Measurements from ENCODE around the gene RABL2A. TPM values are rescaled to one million over a fixed set of nuclear protein-coding genes. Genes with fewer than 3 reads are reported as not detected.
"Not testable (repeated sequence)": the region's sequence is repeated elsewhere in the genome, so short reads cannot be mapped to it uniquely, and the experiment has no call there.

The RABL2A gene
- total RNA-seq, 1 experiment from 2014 or later = 14.3 TPM

GRCh38 chr2:113606036-113606435, 21.0 kb upstream of the RABL2A start:
- RAD21 ChIA-PET (ENCODE audit: low non-redundant PET in 1 of 2, low total read pairs in 2 of 2, uncharacterized antibody in 2 of 2, unreplicated experiment in 2 of 2); H4K20me1 ChIP-seq (ENCODE audit: insufficient read depth); ATAC-seq; CTCF ChIA-PET; H3K36me3 ChIP-seq (ENCODE audit: control insufficient read depth in 1 of 2, insufficient read depth in 2 of 2, low read length in 2 of 2); H2AFZ ChIP-seq (ENCODE audit: low read depth, low read length, poor library complexity, severe bottlenecking); H3K4me1 ChIP-seq (ENCODE audit: control insufficient read depth in 1 of 2, insufficient read depth in 2 of 2, low read length in 2 of 2); intact Hi-C loops (cut with micrococcal nuclease); H3K4me3 ChIP-seq (replicated peaks in 1 of 2; ENCODE audit: low read depth in 1 of 2, low read length in 2 of 2); H3K27me3 ChIP-seq (ENCODE audit: insufficient read depth, low read length); POLR2A ChIA-PET; BruUV-seq (replicated peaks); DNase-seq (ENCODE audit: low read depth, low spot score); H3K9ac ChIP-seq (ENCODE audit: low read length); H3K27ac ChIP-seq (ENCODE audit: low read depth, low read length); H3K4me2 ChIP-seq (ENCODE audit: low read length); H3K9me3 ChIP-seq (ENCODE audit: control insufficient read depth in 1 of 2, insufficient read depth in 1 of 2, low read depth in 1 of 2, low read length in 2 of 2); H3K9me2 ChIP-seq (ENCODE audit: insufficient read depth); H3K79me2 ChIP-seq (ENCODE audit: insufficient read depth, low read length): not testable (repeated sequence)

- ATAC-seq; H3K4me1 ChIP-seq (ENCODE audit: control insufficient read depth in 1 of 2, insufficient read depth in 2 of 2, low read length in 2 of 2); H3K4me3 ChIP-seq (replicated peaks in 1 of 2; ENCODE audit: low read depth in 1 of 2, low read length in 2 of 2); H3K4me2 ChIP-seq (ENCODE audit: low read length); H3K27me3 ChIP-seq (ENCODE audit: insufficient read depth, low read length); DNase-seq (ENCODE audit: low read depth, low spot score); H2AFZ ChIP-seq (ENCODE audit: low read depth, low read length, poor library complexity, severe bottlenecking); H3K36me3 ChIP-seq (ENCODE audit: control insufficient read depth in 1 of 2, insufficient read depth in 2 of 2, low read length in 2 of 2); intact Hi-C loops (cut with micrococcal nuclease); CTCF ChIA-PET; H3K9ac ChIP-seq (ENCODE audit: low read length); H3K79me2 ChIP-seq (ENCODE audit: insufficient read depth, low read length); BruUV-seq (replicated peaks); RAD21 ChIA-PET (ENCODE audit: low non-redundant PET in 1 of 2, low total read pairs in 2 of 2, uncharacterized antibody in 2 of 2, unreplicated experiment in 2 of 2); H3K9me3 ChIP-seq (ENCODE audit: control insufficient read depth in 1 of 2, insufficient read depth in 1 of 2, low read depth in 1 of 2, low read length in 2 of 2); POLR2A ChIA-PET; H4K20me1 ChIP-seq (ENCODE audit: insufficient read depth); H3K9me2 ChIP-seq (ENCODE audit: insufficient read depth); H3K27ac ChIP-seq (ENCODE audit: low read depth, low read length): not testable (repeated sequence)
These were observed 17.2 kb upstream of the RABL2A start for GRCh38 chr2:113609822-113610221.

- H3K4me2 ChIP-seq (ENCODE audit: low read length); intact Hi-C loops (cut with micrococcal nuclease); H3K4me3 ChIP-seq (replicated peaks in 1 of 2; ENCODE audit: low read depth in 1 of 2, low read length in 2 of 2); H2AFZ ChIP-seq (ENCODE audit: low read depth, low read length, poor library complexity, severe bottlenecking); H3K27ac ChIP-seq (ENCODE audit: low read depth, low read length); CTCF ChIA-PET; H3K36me3 ChIP-seq (ENCODE audit: control insufficient read depth in 1 of 2, insufficient read depth in 2 of 2, low read length in 2 of 2); H3K9me3 ChIP-seq (ENCODE audit: control insufficient read depth in 1 of 2, insufficient read depth in 1 of 2, low read depth in 1 of 2, low read length in 2 of 2); DNase-seq (ENCODE audit: low read depth, low spot score); RAD21 ChIA-PET (ENCODE audit: low non-redundant PET in 1 of 2, low total read pairs in 2 of 2, uncharacterized antibody in 2 of 2, unreplicated experiment in 2 of 2); H4K20me1 ChIP-seq (ENCODE audit: insufficient read depth); H3K4me1 ChIP-seq (ENCODE audit: control insufficient read depth in 1 of 2, insufficient read depth in 2 of 2, low read length in 2 of 2); H3K27me3 ChIP-seq (ENCODE audit: insufficient read depth, low read length); H3K79me2 ChIP-seq (ENCODE audit: insufficient read depth, low read length); H3K9me2 ChIP-seq (ENCODE audit: insufficient read depth); BruUV-seq (replicated peaks); ATAC-seq; H3K9ac ChIP-seq (ENCODE audit: low read length); POLR2A ChIA-PET: not testable (repeated sequence)
These were observed 6.1 kb upstream of the RABL2A start for GRCh38 chr2:113621002-113621401.

- ATAC-seq; H3K27me3 ChIP-seq (ENCODE audit: insufficient read depth, low read length); H3K9ac ChIP-seq (ENCODE audit: low read length); H2AFZ ChIP-seq (ENCODE audit: low read depth, low read length, poor library complexity, severe bottlenecking); H3K79me2 ChIP-seq (ENCODE audit: insufficient read depth, low read length); BruUV-seq (replicated peaks); H3K9me3 ChIP-seq (ENCODE audit: control insufficient read depth in 1 of 2, insufficient read depth in 1 of 2, low read depth in 1 of 2, low read length in 2 of 2); H4K20me1 ChIP-seq (ENCODE audit: insufficient read depth); POLR2A ChIA-PET; H3K4me1 ChIP-seq (ENCODE audit: control insufficient read depth in 1 of 2, insufficient read depth in 2 of 2, low read length in 2 of 2); RAD21 ChIA-PET (ENCODE audit: low non-redundant PET in 1 of 2, low total read pairs in 2 of 2, uncharacterized antibody in 2 of 2, unreplicated experiment in 2 of 2); H3K27ac ChIP-seq (ENCODE audit: low read depth, low read length); CTCF ChIA-PET; H3K4me3 ChIP-seq (replicated peaks in 1 of 2; ENCODE audit: low read depth in 1 of 2, low read length in 2 of 2); intact Hi-C loops (cut with micrococcal nuclease); H3K9me2 ChIP-seq (ENCODE audit: insufficient read depth); H3K36me3 ChIP-seq (ENCODE audit: control insufficient read depth in 1 of 2, insufficient read depth in 2 of 2, low read length in 2 of 2); DNase-seq (ENCODE audit: low read depth, low spot score): not testable (repeated sequence)
- peak overlapping the region; percentile 17; the same call in 1 of the 2 replicates for H3K4me2 ChIP-seq (ENCODE audit: low read length)
These were observed 1.2 kb upstream of the RABL2A start for GRCh38 chr2:113625906-113626305.

DNA sequence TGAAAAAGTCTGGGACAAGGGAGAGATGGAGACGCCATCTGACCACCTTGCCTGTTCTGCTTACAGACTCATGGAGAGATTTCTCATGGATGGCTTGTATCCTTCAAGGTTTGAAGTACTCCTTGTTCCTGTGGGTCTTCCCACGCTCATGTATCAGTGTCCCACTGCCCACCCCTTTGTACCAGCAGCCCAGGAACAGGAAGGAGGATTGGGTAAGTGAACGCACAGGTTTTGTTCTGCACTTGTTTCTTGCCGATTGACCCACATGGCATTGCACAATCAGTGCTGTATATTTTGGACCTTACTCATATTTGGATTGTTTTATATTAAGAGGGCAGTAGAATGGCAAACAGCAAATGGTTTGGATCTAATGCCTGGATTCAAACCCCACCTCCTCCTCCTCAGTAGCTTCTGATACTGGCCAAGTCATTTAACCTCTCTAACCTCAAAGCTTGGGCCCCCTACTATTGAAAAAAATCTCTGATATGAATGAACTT, 5.8 kb downstream of the RABL2A start:
- H3K4me1 ChIP-seq (ENCODE audit: control insufficient read depth in 1 of 2, insufficient read depth in 2 of 2, low read length in 2 of 2); H2AFZ ChIP-seq (ENCODE audit: low read depth, low read length, poor library complexity, severe bottlenecking); H3K9me2 ChIP-seq (ENCODE audit: insufficient read depth); DNase-seq (ENCODE audit: low read depth, low spot score); H3K27me3 ChIP-seq (ENCODE audit: insufficient read depth, low read length); H3K4me3 ChIP-seq (replicated peaks in 1 of 2; ENCODE audit: low read depth in 1 of 2, low read length in 2 of 2); H3K27ac ChIP-seq (ENCODE audit: low read depth, low read length); H3K79me2 ChIP-seq (ENCODE audit: insufficient read depth, low read length); ATAC-seq; intact Hi-C loops (cut with micrococcal nuclease); H3K4me2 ChIP-seq (ENCODE audit: low read length); H3K9me3 ChIP-seq (ENCODE audit: control insufficient read depth in 1 of 2, insufficient read depth in 1 of 2, low read depth in 1 of 2, low read length in 2 of 2); H3K9ac ChIP-seq (ENCODE audit: low read length); BruUV-seq (replicated peaks); H3K36me3 ChIP-seq (ENCODE audit: control insufficient read depth in 1 of 2, insufficient read depth in 2 of 2, low read length in 2 of 2); RAD21 ChIA-PET (ENCODE audit: low non-redundant PET in 1 of 2, low total read pairs in 2 of 2, uncharacterized antibody in 2 of 2, unreplicated experiment in 2 of 2); POLR2A ChIA-PET; CTCF ChIA-PET; H4K20me1 ChIP-seq (ENCODE audit: insufficient read depth): not testable (repeated sequence)

Measured in HCT116 (cell line).